Kasumi-1 (cell line): ENCODE measurements around the gene HAO2.

ENCODE experiments used
- DNase-seq, 2 experiments: peaks; one replicate each; lab custom pipeline; 2025; lab: John Stamatoyannopoulos, UW

HAO2 gene

DNA sequence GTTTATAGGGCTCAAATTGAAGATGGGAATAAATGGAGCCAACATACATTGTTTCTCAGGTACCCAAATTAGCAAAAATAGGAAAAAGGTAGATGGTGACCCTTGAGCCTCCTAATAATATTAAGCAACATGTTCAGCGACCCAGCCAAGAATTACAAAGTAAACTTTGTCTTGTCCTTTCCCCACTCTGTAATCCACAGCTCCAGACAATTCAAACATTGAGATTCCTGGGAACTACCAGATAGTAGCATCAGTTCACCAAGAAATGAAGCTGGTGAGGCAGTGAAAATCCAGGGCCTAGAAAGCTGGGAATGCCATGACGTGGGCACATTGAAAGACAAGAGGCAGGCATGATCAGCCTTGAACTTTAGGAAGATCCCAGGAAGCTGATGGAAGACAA, 11.7 kb downstream of the HAO2 start:
- no peak for DNase-seq

DNA sequence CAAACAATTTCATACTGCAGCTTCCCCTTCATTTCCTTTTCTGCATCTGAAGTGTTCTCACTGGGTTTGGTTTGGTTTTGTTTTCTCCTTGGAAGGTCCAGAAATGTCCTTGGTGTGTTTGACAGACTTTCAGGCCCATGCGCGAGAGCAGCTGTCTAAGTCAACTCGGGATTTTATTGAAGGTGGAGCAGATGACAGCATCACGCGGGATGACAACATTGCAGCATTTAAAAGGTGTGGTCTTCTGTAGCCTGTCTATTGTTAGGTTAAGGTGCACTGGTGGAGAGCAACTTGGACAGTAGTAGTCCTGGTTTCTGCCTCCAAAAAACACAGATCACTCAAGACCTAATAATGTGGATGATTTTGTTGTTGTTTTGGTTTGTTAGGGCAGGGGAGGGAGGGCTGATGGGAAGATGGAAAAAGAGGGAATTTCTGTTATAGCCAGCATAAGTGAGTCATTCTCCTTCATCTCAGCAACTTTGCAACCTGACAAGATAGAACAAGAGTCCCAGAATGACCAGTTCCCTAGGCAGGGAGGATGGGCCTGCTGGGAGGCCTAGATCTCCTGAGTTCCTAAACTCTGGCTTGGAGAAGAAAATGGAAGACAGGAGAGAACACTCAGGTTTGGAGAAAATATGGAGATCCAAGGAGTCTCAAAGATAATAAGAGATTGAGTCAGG, 12.5 kb downstream of the HAO2 start:
- DNase-seq: no peak

DNA sequence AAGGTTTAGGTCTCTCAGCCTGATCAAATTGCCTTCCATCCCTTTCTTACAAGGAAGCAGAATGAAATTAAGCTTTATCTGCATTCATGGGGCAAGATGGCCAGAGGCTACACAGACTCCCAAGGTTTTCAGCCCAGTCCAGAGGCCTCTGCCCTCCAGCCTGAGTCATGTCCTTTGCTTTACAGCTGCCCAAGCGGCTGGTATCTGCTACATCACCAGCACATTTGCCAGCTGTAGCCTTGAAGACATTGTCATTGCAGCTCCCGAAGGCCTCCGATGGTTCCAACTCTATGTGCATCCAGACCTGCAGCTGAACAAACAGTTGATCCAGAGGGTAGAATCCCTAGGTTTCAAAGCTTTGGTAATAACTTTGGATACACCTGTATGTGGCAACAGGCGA, 16.0 kb downstream of the HAO2 start:
- no peak for DNase-seq

DNA sequence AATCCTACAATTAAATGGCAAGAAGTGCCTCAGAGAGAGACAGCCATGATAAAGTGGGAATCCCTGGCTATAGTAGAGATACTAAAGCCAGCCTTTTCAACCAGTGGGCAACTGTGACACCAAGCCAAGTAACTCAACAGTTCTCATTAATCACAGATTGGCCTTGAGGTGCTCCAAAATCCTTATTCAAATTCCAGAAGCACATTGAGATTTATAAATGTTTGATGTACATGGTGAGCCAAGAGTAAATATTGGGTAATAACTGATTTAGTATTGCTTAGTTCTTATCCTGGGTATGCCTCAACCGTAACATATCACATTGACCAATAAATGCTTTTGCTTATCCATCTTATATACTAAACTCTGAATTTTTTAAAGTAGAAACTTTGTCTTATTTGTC, 17.1 kb downstream of the HAO2 start:
- no peak for DNase-seq

DNA sequence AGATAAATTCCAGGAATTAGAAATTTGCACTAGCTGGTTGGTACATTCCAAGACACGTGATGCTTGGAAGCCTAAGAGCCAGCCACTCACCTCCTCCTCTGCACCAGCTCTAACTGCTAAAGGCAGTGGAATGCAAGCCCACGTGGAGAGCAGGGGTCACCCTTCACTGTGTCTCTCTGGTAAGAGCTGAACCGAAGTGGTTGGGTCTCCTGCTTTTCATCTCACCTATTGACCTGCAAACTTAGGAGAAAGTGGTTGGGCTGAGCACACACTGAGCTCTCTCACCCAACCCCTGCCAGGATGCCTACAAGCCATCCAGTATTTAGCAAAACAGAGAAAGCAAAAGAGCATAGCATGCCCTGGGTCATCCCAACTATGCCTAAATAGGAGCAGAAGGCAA, 19.3 kb downstream of the HAO2 start:
- no peak for DNase-seq

DNA sequence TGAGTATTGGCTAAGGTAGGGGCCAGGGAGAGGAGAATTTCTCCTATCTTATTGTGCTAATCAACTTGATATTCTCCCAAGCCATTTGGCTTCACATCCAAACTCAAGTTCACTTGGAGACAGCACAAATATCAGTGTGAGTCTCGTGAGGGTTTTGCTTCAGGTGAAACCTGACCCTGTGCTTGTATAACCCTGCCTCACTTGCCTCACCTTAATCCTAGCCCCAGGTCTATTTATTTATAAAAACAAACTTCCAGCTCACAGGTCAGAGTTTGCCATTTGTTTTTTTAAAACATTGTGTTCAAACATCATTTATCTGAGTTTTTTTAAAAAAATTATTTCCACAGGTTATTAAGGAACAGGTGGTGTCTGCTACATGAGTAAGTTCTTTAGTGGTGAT, 19.9 kb downstream of the HAO2 start:
- DNase-seq: no peak

DNA sequence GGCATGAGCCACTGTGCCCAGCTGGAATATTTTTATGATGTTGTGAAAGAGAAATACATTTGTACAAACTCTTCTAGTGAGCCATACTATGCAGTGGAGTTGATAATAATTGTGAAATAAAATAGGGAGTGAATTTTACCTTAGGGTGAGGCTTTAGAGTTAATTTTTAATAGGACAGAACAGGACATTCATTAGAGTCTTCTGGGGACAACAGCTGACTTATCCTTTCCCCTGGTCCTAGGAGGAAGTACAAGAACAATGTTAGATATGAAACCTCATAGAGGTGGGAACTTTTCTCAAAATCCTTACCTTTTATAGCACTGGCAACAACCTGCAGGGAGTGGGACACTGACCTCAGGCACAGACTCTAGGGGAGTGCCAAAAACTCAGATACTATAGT, 21.9 kb downstream of the HAO2 start:
- no peak for DNase-seq

DNA sequence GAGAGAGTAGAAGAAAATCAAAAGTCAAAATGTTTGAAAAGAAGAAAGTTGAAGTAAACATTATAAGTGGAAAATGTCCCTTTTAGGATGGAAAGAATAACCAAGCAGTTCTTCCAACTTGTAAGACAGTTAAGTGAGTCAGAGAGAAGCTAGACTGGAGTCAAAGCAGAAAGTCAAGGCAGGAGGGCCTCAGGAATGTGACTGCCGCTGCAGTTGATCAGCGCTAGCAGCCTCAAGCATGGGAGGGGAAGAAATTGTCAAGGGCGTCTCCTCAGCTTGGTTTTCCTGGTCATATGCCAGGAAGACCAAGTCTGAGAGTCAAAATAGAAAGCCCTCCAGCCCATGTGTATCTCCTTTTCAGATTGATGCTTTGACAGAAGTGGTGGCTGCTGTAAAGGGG, 23.2 kb downstream of the HAO2 start:
- DNase-seq: no peak

DNA sequence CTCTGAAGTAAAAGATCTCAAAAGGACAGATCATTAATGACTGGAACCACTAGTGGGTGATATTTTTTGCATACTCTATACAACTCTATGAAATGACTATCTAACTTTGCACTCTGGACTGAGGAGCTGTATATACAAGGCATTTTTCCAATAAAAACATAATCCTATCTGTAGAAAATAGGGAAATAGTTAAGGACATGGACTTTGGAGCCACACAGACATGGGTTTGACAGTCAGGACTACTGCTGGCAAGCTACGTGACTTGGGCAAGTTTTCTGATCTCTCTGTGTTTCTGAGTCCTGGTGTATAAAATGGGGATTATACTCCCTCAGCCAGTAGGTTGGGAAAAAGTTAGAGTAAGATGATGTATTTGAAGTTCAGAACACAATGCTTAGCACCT, 25.5 kb downstream of the HAO2 start:
- no peak for DNase-seq

DNA sequence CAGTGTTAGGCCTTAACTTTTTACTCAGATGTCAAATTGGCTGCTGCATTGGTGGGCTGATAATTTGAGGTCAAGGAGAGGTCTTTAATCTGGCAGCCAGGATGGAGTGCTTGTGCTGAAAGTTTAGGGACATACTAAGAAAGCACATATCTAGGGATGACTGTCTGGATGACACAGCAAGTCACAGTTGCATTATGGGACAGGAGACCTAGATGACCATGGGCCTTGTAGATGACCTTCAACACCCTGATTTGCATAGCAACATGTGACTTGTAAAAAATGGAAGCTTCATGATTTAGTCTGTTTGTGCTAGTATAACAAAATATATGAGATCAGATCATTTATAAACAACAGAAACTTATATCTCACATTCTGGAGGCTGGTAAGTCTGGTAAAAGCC, 28.4 kb downstream of the HAO2 start:
- DNase-seq: no peak

DNA sequence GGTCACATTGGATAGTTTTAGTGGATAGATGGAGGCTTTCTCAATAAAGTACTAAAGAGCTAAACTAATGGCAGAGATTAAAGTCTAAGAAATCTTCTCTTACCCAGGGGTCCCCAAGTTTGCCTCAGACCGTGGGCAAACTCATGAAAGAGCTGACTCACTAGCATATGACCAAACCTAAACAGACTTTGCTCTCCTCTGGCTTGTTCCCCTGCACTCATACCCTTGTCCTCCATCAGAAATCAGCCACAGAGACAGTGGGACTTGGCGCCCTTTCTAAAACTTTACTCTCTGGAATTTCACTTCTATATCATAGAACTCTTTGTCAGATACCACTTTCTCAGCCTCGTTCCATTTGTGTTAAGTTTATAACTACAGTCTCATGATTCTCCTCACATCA, 29.4 kb downstream of the HAO2 start:
- no peak for DNase-seq

DNA sequence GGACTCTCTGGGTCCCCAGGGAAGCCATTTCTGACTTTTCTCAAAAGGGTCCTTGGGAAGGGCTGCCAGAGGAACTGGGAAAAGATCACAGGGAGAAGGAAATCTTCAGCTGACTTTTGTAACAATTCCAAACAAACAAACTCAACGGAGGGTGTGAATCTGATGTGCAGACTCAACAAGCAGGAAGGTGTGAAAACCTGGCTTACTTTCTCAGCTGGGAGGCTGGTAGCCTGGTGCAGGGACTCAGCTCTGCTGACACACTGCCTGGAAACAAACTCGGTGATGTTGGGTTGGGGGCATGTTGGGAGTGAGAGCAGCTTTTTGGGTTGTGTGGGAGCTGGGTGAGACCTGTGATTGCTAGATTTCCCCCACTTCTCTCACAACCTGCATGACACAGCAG, 36.2 kb downstream of the HAO2 start:
- DNase-seq: no peak

DNA sequence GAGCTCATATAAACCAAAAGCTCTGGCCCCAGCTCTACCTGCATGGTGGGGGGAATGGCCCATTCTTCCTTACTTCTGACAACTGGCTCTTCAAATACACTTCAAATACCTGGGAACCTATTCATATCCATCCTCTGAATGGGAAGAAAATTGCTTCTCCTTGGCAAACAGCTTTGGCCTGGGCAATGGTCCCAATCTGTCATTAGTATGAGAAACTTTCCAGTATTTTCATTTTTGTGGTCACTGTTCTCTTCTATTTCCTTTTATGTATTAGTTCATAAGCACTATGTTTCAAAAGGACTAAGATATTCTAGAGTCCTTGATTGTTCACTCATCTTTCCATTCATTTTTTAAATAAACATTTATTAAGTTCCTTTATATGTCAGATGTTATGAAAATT, 41.1 kb downstream of the HAO2 start:
- no peak for DNase-seq

DNA sequence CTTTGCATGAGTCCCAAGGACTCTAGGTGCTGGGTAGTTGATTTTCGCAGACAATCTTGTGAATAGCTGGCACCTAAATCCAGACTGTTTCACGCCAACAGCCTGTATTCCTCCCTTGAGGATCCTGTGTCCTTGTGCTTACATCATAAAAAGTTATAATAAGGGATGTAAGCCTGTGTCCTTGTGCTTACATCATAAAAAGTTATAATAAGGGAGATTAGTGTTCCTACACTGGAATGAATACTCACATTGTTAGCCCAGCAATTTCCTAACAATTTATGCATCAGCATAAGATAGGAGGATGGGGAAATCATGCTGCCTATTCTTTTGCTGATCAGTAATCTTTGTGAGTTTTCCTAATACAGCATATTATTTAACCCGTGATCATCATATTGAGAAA, 42.4 kb downstream of the HAO2 start:
- no peak for DNase-seq

DNA sequence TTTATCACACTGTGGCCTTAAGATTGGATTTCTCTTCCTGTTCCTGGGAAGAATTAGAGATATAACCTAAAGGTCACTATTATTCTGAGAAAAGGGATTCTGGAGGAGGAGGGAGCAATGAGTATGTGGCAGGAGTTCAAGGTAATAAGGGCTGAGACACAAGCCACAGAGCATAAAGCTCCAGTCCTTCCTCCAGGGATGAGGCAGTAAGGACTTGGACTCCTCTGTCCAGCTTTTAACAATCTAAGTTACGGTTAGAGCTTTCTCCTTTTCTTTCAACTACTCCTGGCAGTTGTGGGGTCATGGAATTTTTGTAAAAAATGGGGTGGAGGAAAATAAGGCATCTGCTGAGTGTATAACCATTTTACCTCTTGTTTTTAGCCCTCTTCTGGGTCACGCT, 46.4 kb downstream of the HAO2 start, which contains the start of gene HSD3B2:
Gene HSD3B2 (plus strand): TSS at position 201 of the 400 bp plus-strand sequence. CDS start 270 bp downstream, outside the sequence.
- no peak for DNase-seq

DNA sequence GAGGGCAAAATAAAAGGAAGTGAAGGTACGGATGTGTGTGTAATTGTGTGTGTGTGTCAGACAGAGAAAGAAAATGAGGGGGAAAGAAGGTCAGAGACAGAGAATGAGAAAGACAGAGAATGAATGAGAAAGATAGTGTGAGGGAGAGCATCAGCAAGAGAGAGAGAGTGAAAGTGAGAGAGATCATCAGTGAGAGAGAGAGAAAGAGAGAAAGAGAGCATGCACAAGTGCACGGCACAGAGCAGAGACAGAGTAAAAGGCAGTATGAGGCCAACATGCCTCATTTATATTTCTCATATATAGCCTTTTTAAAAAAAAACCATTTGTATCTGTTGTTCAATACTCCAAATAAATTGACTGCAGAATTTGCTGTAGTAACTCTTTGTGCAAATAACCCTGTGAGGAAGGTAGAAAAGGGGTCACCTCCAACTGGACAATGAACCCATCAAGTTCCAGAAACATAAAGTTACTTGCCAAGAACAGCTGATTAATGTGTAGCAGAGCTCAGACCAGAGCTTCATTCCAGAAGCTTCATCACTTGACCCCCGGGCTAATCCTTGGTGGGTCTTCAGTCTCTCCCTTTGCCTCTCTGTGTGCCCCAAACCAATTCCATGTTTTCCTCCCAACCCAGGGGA, 47.5 kb downstream of the HAO2 start:
- no peak for DNase-seq

DNA sequence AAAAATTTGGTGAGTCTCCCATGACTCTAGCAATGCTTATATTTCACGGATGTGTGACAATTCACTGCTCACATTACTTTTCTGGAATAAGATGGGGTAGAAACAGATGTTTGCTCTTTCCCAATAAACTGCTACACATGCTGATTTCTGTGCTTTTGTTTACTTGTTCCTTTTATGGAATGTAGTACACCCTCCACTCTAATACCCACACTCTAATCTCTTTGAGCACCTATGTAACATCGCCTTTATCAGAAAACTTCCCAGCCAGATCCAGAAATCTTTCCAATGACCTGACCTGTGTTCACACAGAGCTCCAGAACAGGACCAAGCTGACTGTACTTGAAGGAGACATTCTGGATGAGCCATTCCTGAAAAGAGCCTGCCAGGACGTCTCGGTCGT, 50.5 kb downstream of the HAO2 start:
- no peak for DNase-seq

DNA sequence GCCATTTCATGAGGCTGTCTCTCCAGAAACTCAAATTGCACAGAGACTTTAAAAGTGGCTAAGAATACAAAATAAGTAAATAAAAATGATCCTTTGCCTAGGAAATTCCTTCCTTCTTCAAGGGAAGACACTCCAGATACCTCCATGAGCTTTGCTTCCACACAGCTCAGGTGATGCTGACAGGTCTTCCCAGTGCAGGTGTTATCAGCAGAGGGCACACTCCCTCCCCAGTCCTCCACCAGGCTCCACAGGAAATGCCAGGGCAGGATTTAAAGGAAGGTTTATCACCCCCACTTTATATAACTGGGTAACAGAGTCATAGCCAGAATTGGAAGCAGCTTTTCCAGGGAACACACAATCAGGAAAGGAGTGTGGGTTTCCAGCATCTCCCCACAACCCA, 52.1 kb downstream of the HAO2 start:
- no peak for DNase-seq

DNA sequence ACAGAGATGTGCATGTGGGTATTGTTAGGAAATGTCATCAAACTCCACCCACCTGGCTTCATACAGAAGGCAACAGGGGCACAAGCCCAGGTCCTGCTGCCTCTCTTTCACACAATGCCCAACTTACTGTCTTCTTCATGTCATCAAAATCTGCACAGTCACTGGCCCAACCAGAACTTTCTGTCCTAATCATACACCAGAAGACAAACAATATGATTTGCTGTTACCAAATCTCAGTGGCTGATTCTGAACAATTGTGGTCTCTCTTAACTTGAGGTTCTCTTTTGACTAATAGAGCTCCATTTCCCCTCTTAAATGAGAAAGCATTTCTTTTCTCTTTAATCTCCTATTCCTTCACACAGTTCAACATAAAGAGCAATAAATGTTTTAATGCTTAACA, 54.0 kb downstream of the HAO2 start:
- DNase-seq: no peak

DNA sequence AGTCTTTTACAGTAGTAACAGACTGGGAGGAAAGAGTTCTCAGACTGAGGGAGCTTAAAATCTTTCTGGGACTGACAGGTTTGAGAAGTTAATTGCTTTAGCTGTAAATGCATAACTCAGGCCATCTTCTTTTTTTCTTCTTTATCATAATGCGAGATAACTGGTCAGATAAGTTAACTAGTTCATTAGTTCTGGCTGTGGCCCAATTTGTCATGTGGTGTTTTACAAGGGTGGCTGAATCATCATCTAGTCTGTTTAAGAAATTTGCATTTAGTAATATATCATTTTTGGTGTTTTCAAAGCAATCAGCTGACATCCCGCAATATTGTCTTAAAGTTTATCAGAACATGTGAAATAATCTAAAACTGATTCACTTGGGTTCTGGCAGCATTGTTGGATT, 60.4 kb downstream of the HAO2 start:
- DNase-seq: no peak

DNA sequence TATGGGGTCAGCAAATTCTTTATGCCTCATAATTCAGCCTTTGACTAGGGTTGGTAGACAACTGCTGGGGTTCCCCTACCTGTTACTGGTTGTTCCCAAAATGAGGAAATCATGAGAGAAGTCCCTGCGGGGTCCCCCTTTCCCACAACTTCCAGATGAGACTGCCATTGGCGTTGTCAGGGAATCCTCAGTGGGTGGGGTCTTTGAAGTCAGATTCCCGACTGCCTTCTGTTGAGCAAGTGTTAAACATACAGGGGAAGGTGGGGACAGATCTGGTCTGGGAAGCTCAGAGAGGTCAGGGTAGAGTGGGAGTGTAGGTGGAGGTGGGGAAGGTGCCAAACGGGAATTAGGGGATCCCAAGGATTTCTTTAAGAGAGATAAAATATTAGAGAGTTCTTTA, 61.1 kb downstream of the HAO2 start:
- no peak for DNase-seq

DNA sequence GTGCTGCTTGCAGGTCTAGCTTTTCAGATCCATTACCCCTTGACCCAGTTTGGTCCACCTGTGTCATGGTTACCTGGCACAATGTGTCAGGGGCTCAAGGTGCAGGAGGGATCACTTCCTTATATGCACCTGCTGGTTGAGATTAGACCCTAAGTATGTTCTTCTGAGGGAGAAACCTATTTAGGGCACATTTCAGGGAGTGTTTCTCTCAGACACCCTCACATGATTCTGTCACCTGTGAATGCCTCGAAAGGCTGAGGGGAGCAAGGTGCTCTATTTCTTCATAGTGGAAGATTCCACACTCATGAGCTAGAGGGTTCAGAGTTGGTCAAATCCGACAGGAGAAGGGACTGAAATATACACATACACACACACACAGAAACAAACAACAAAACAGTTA, 61.9 kb downstream of the HAO2 start:
- no peak for DNase-seq

DNA sequence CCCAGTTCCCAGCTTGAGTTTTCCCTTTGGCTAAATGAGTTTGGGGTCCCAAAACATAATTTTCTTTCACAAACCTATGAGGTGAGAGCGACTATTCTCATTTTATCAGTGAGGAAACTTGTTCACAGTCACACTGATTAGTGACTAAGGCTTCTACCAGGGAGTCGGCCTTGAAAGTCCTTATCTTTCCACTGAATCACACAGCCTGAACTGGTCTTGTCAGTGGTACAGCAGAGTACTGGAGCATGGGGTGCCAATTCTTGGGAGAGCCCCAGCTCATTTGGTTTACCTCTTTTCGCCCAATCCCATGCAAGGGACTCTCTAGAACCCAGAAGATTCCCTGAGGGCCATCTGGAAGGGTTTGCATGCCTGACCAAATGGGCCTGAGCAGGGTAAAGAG, 63.3 kb downstream of the HAO2 start:
- DNase-seq: no peak

DNA sequence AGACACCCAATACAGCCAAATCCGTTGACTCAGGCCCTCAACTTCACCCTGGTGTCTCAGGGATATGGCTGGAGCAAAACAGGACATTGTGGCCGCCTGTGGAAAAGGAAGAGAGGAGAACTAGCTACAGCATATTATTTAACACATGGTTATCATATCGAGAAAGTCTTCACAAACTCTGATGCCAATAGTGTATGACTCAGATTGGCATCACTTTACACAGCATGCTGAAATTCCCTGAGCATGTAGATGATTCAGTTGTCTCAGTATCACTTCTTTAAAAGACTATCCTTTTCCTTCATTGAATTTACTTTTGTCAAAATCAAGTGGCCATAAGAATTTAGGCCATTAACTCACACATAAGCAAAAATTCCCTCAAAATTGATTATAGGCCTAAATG, 66.5 kb downstream of the HAO2 start:
- no peak for DNase-seq
